CMK (cell line): Measurements from ENCODE around the gene ABO.
"Not testable (repeated sequence)": the region's sequence is repeated elsewhere in the genome, so short reads cannot be mapped to it uniquely, and the experiment has no call there.

Experiments used
- DNase-seq: peaks from one replicate; pipeline ENCODE4 v3.0.0-alpha.2; 2010; ENCODE audit warnings: low read depth

ABO gene

DNA sequence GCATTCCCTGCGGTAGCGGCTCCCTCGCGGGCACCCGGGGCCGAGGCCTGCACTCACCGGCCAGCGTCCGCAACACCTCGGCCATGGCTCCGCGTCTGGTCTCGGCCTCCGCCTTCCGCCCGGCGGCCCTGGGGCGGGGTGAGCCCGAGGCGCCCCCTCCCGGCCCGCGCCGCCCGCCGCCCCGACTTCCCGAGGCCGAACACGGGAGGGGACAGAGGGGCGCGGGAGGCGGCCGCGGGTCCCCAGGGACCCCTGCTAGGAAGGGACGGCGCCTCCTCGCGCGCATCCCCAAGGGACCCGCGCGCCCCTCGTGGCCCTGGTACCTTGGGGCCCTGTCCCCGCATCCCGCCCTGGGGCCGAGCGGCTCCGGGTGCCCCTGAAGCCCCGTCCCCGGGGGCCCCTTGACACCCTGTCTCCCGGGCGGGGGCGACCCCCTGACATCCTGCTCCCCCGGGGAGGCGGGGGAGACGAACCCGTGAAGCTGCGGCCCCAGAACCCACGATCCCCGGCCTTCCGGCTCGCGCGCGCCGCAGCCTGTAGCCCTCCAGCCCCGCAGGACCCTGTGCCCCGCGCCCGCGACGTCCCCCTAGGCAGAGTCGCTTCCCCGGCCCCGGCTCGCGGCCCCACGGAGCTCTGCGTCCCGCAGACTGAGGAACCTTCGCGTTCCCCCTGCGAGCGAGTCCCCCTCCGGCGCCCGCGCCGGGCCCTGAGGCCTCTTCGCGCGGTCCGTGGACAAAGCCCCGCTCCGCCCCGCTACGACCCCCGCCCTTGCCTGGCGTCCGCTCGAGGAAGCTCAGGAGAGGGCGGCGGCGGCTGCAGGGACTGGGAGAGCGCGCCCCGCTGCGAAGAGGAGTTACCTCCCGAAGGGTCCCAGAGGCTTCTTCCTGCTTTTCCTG lies at the start of gene ABO:
Gene ABO (minus strand): TSS at position 97 of the 896 bp plus-strand sequence.
- DNase-seq: no peak

- DNase-seq: no peak
Measured at GRCh38 chr9:133323991-133324703, 49.1 kb upstream of the ABO start.

DNA sequence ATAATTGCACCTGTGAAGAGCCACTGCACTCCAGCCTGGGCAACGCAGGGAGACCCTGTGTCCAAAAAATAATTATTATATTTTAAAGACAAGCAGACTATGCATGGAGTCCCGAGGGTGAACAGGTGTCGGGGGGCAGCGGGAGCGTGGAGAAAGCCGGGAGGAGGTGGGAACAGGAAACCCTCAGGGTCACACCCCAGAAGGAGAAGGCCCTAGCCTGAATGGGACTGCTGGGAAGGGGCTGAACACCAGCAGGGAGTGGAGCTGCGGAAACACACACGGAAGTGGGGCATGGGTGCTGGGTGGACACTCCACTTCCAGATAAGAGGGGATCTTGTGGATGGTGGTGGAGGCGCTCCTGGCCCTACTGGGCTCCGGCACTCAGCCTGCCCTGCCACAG lies 48.2 kb upstream of the ABO start:
- DNase-seq: no peak

GRCh38 chr9:133322701-133323100 lies 47.7 kb upstream of the ABO start:
- no peak for DNase-seq

GRCh38 chr9:133321411-133321935 lies 46.5 kb upstream of the ABO start:
- DNase-seq: no peak

- no peak for DNase-seq
Measured at GRCh38 chr9:133320421-133320881, 45.5 kb upstream of the ABO start.

DNA sequence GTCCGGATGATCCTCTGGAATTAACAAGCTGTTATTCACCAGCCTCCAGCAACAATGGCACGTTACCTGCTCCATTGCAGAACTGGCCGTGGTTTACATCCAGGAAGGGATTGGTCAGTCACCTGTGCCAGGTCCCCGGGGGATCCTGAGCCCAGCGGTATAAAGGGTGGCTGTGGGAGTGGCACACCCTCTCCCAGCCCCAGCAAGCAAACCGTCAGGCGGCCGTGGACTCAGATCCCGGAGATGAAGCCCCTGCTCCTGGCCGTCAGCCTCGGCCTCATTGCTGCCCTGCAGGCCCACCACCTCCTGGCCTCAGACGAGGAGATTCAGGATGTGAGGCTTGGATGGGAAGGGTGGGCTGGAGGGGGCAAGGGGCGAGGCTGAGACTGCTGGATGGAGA lies 42.5 kb upstream of the ABO start:
- DNase-seq: not testable (repeated sequence)

- no peak for DNase-seq
Measured at GRCh38 chr9:133315997-133316396, 41.0 kb upstream of the ABO start.

- DNase-seq: no peak
Measured at GRCh38 chr9:133309608-133310007, 34.6 kb upstream of the ABO start.

GRCh38 chr9:133307301-133307700 lies 32.3 kb upstream of the ABO start:
- DNase-seq: no peak

GRCh38 chr9:133306242-133307204 lies 31.5 kb upstream of the ABO start:
- no peak for DNase-seq

DNA sequence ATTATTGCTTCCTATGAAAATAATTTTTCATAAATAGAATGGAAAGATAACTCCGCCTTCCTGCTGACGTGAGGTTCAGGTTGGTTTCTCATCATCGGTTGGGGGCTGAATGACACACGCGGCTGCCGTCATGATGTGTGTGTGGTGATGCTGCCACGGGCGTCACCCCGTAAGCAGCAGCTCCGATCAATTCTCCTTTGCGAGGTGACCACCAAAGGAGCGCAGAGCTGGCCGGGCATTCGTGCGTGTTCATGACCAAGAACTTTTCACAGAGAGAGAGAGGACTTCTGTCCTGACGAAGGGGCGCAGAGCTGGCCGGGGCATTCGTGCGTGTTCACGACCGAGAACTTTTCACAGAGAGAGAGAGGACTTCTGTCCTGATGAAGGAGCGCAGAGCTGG lies 30.7 kb upstream of the ABO start:
- no peak for DNase-seq

- DNase-seq: no peak
Measured at GRCh38 chr9:133304477-133305377, 29.7 kb upstream of the ABO start.

DNA sequence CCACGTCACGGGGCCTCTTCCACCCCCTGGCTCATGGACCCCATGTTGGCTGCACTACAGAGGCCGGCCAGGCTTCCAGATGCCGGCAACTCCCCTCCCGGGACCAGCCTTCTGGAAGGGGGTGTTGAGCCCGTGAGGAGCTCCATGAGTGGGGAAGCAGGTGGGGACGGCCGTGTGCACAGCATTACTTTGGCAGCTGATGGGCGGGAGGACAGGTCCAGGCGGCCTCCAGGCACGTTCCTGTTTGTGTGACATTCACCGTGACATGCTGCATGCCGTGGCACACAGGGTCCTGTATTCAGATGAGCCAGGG lies 29.1 kb upstream of the ABO start:
- no peak for DNase-seq

- no peak for DNase-seq
Measured at GRCh38 chr9:133303266-133304157, 28.5 kb upstream of the ABO start.

DNA sequence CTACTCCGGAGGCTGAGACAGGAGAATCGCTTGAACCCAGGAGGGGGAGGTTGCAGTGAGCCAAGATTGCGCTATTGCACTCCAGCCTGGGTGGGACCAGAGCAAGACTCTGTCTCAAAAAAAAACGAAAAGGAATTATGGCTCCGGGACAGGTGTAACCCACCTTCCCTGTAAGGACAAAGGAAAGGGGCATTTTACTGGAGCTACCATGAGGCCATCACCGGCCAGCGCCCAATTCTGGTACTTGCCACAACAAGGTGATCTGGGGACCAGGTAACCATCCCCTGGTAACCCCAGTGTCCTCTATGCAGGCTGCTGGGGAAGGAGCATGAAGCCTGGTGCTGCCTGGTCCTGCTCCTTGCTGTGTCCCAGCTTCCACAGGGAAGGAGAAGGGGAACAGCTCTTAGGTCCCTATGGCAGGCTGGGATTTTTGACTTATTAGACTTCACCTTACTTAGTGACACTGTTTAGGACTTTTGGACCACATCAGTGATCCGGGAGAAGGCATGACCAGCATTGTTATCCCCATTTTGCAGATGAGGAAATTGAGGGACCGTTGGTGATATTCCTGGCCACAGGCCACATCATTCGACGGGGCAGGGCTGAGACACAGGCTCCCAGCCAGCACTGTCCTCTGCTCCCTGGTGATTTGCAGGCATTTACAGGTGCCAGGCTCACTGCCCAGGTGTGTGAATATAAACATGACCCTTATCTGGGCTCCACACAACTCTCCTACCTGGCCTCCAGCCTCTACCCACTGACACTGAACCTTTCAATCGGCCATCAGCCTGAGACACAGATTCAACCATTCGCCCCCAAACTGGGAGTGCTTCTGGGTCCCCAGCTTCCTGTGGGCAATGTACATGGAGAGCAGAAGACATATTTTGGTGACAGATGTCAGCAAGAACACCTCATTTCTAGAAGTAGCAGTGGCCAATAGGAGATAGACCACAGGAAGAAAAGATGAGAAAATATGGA lies 26.5 kb upstream of the ABO start:
- DNase-seq: no peak

DNA sequence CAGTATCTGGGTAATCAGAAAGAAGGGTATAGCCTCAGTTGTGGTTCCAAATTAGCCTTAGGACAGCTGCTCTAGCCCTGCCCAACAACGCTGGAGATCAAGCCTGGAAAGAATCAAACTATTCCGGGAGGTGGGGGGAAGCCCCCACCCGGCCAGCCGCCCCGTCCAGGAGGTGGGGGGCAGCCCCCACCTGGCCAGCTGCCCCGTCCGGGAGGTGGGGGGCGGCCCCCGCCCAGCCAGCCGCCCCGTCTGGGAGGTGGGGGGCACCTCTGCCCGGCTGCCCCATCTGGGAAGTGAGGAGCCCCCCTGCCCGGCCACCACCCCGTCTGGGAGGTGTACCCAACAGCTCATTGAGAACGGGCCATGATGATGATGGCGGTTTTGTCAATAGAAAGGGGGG lies 25.0 kb upstream of the ABO start:
- not testable (repeated sequence) for DNase-seq

GRCh38 chr9:133294257-133294656 lies 19.3 kb upstream of the ABO start:
- no peak for DNase-seq
